Thymus (tissue), 11 donors: ENCODE data around the gene SUSD3. TPM values are rescaled to one million over a fixed set of nuclear protein-coding genes. Genes with fewer than 3 reads are reported as not detected.

ENCODE experiments used
- DNase-seq, 9 donors: peaks; one replicate each; pipeline ENCODE4 v3.0.0-alpha.2; 2013; ENCODE audit warnings: low spot score in 9 of 9, low read depth in 6 of 9, missing footprints in 1 of 9
- H3K27ac ChIP-seq, 2 donors: one replicate each; pipeline ENCODE4 v1.5.1; 2013; ENCODE audit warnings: control low read depth in 1 of 2, low read depth in 1 of 2, low read length in 1 of 2, mild to moderate bottlenecking in 1 of 2, moderate library complexity in 1 of 2
- H3K27me3 ChIP-seq, 2 donors: one replicate each; pipeline ENCODE4 v1.5.1; 2013; ENCODE audit warnings: low read length in 1 of 2; ENCODE audit not compliant: control insufficient read depth in 2 of 2, insufficient read depth in 1 of 2
- H3K36me3 ChIP-seq, 2 donors: one replicate each; pipeline ENCODE4 v1.5.1; 2013; ENCODE audit warnings: low read length in 1 of 2, mild to moderate bottlenecking in 1 of 2, moderate library complexity in 1 of 2; ENCODE audit not compliant: control insufficient read depth in 2 of 2, insufficient read depth in 2 of 2
- H3K4me1 ChIP-seq, 2 donors: one replicate each; pipeline ENCODE4 v1.5.1; 2013; ENCODE audit warnings: low read length in 2 of 2; ENCODE audit not compliant: control insufficient read depth in 2 of 2, insufficient read depth in 2 of 2
- H3K4me3 ChIP-seq, 2 donors: one replicate each; pipeline ENCODE4 v1.5.1; 2013; ENCODE audit warnings: low read length in 2 of 2, control low read depth in 1 of 2, mild to moderate bottlenecking in 1 of 2
- H3K9me3 ChIP-seq, 2 donors: one replicate each; pipeline ENCODE4 v1.5.1; 2013; ENCODE audit warnings: low read length in 1 of 2, mild to moderate bottlenecking in 1 of 2; ENCODE audit not compliant: control insufficient read depth in 2 of 2, insufficient read depth in 1 of 2
- WGBS: extraction: QIAGEN DNeasy Blood & Tissue Kit; methylation state at CpG from one replicate; pipeline ENCODE4 v1.1.7; 2013; 5-methylcytosine and 5-hydroxymethylcytosine counted together
- polyA plus RNA-seq: library from polyadenylated mRNA; stranded (reverse); fragments of 200-250 nt; gene quantifications from one replicate; pipeline ENCODE4 v1.2.3, GENCODE V29; 2013
- total RNA-seq: library from RNA; stranded (reverse); fragments of 120-200 nt; gene quantifications from one replicate; pipeline ENCODE4 v1.2.4, GENCODE V29; 2013
- donor health status: healthy.

Gene SUSD3
- total and polyA plus RNA-seq, 2 donors: 31.0 to 43.8 TPM

DNA sequence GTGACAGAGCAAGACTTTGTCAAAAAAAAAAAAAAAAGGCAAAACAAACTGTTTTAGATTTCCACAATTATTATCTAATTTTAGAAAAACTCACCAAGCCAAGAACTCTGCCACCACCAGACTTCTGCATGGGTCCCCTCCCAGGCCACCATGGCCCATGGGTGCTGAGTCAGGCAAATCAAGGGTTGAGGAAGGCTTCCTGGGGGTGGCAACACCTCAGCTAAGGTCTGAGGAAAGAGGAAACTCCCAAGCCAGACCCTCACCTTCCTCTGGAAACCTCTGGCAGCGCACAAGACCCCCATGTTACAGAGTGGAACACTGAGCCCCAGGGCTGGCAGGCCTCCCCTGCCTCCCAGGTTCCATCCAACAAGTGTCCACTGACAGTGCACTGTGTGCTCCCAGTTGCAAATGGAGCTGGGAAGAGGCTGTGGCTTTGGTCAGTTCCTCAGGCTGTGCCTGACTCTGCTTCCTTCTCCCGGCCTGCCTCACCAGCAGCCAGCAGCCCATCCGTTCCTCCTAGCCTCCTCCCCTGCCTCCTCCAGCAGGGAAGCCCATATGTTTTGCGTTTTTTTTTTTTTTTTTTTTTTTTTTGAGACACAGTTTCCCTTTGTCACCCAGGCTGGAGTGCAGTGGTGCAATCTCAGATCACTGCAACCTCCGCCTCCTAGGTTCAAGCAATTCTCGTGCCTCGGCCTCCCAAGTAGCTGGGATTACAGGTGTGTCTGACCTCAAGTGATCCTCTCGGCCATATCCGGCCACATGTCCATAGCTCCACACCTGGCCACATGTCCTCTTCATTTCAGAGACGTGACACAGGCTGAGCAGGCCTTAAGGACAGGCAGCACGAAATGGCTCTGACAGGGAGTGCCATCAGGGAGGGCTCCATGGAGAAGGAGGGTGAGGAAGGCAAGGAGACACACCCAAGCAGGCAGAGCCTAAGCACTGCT lies 3.5 kb upstream of the SUSD3 start:
- Histone ChIP-seq H3K27ac (no peak overlapping the region), H3K9me3 (peaks cover 0 to under 1% of the 10 kb centered on the region in 2 donors), H3K36me3 (no peaks in the 10 kb centered on the region), H3K4me3 (no peak overlapping the region), H3K4me1 (peaks cover 20 to 53% of the 10 kb centered on the region in 2 donors), H3K27me3 (no peaks in the 10 kb centered on the region)
- 91% methylated on average over 11 of the region's 11 CpGs for WGBS
- no peak for DNase-seq

DNA sequence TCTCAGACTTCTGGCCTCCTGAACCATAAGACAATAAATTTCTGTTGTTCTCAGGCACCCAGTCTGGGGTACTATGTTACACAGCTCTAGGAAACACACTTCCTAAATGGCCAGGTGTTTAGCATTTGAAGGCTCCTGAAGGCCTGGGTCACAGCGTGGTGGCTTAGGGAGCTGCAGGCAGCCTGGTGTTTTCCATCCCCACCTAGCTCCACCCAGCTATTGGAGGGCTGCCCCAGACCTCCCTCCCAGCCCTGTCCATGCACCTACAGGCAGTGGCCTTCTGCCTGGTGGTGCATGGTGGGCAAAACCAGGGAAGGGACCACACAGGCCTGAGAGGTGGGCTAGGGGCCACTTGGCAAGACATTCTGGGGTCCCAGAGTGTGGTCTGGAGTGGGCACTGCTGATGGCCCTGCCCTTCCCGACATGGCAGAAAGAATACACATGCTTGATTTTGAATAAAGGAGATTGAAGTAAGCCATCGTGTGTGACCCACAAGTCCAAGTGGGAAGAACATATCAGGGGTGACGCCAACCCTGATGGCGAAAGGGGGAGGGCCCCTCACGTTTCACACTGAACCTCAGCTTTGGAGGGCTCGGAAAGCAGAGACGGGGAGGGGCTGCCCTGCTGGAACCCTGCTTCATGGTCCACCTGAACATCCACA lies 1.3 kb upstream of the SUSD3 start:
- Histone ChIP-seq H3K27ac (peak overlapping the region in 1 of 2 donors; percentile 72), H3K4me3 (no peak overlapping the region), H3K27me3 (no peaks in the 10 kb centered on the region), H3K4me1 (peaks cover 35 to 75% of the 10 kb centered on the region in 2 donors), H3K36me3 (no peaks in the 10 kb centered on the region), H3K9me3 (peaks cover 2 to 4% of the 10 kb centered on the region in 2 donors)
- 79% methylated on average over 8 of the region's 8 CpGs for WGBS
- DNase-seq: no peak

DNA sequence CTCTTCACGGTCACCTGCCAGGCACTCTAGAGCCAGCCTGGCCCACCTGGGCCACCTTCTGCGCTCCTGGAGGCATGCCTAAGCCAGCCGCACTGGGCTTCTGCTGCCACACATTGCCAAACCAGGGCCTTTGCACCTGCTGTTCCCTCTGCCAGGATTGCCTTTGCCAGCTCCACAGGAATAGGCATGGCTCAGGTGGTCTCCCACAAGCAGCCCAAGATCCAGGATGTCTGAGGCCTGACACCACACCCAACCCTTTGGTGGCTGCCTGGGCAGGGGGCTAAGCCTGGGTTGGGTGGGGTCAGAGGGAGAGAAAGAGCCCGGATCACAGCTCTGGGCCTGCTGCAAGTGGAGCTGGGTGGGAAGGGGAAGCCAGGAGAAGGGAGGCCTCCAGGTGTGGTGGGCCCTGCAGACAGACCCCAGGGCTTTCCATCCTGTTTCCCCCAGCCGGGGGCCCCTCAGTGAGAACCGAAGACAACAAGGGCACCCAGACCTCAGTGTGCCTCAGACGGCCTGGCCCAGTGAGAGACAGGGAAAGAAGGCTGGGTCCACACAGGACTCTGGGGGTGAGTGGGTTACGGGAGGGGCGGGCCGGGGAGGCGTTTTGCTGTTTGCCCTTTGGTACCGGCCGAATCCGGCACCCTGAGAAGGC lies 672 bp upstream of the SUSD3 start:
- DNase-seq: peak in 1 of 9 donors; percentile 60
- H3K27ac ChIP-seq: peak overlapping the region; percentile 62 to 72

DNA sequence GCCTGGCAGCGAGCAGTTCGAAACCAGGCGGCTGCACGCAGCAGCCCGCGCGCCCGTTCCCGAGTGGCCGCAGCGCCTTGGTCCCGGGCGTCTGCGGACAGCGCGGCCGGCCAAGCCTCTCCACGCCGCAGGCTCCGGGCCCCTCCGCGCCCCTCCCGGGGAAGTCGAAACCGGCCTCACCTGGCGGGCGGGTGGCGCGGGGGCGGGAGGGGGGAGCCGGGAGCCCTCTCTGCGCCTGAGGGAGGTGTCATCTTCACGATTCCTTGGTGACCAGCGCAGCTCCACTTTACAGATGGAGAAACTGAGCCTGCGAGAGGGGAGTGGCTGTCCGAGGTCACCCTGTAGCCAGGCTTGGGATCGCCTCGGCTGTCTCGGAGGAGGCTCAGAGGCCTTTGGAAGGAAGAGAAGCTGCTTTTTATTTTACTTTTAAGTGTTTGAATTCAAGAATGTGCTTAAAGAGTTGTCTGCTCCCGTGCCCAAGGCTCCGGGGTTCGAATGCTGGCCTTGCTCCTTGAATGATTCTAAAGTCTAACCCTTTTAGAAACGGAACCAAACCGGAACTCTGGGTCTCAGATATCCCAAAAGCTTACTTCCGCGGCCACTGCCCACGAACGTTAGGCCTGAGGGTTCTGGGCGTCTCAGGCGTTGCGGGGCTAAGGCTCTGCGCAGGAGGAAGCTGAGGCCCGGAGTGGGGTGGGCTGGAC lies 662 bp downstream of the SUSD3 start:
- Histone ChIP-seq H3K9me3 (peaks cover 2 to 4% of the 10 kb centered on the region in 2 donors), H3K4me3 (peak overlapping the region; percentile 61 to 71), H3K27ac (peak overlapping the region; percentile 65 to 87), H3K27me3 (no peaks in the 10 kb centered on the region), H3K4me1 (peaks cover 50 to 77% of the 10 kb centered on the region in 2 donors), H3K36me3 (peaks cover 0 to 4% of the 10 kb centered on the region in 2 donors)
- peak in 1 of 9 donors; percentile 64 for DNase-seq
- 3% methylated on average over 53 of the region's 53 CpGs for WGBS

More for the DNA sequence above, 672 bp upstream of the SUSD3 start:
- H3K36me3 ChIP-seq: no peaks in the 10 kb centered on the region
- no peak overlapping the region for H3K4me3 ChIP-seq
- WGBS: 54% methylated on average over 14 of the region's 14 CpGs
- peaks cover 42 to 77% of the 10 kb centered on the region in 2 donors for H3K4me1 ChIP-seq
- peaks cover 2 to 4% of the 10 kb centered on the region in 2 donors for H3K9me3 ChIP-seq
- H3K27me3 ChIP-seq: no peaks in the 10 kb centered on the region

DNA sequence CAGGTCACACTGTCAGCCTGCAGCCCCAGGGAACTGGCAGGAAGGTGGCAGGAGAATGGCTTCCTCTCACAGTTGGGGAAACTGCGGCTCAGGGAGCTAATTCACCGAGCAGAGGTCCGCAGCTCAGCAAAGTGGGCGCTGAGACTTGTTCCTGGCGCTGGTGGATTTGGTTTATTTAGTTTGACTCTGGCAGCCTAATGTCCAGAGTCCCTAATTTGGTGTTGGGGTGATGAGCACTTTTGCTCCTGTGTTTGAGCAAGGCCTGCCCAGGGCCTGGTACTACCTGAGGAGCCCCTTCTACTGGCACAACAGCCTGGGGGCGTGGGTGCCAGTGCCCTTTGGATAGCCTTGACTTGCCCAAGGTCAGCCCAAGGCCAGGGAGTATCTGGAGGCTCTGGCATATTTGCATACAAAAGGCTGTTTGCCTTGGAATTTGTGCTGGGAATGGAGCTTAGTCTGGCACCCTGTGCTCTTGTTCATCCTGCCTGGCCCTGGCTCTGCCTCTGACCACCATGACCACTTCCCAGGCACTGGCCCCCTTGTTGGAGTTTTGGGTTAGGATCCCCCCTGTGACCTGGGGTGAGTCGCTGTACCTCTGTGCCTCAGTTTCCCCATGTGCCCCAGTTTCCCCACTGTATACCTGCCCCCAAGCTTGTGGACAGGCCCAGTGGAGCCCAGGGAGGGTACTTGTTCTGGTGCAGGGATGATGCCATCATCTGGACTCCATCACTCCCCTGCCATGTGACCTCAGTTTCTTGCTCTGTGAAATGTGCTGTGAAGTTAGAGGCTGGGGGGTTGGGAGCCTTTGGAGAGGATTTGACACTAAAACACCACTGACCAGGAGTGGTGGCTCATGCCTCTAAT lies 1.4 kb downstream of the SUSD3 start:
- Histone ChIP-seq H3K36me3 (peaks cover 0 to 4% of the 10 kb centered on the region in 2 donors), H3K27ac (peak overlapping the region; percentile 49 to 81), H3K9me3 (peaks cover 2 to 4% of the 10 kb centered on the region in 2 donors), H3K4me1 (peaks cover 54 to 81% of the 10 kb centered on the region in 2 donors), H3K4me3 (peak overlapping the region; percentile 61 to 71), H3K27me3 (no peaks in the 10 kb centered on the region)
- 47% methylated on average over 7 of the region's 7 CpGs for WGBS
- no peak for DNase-seq

DNA sequence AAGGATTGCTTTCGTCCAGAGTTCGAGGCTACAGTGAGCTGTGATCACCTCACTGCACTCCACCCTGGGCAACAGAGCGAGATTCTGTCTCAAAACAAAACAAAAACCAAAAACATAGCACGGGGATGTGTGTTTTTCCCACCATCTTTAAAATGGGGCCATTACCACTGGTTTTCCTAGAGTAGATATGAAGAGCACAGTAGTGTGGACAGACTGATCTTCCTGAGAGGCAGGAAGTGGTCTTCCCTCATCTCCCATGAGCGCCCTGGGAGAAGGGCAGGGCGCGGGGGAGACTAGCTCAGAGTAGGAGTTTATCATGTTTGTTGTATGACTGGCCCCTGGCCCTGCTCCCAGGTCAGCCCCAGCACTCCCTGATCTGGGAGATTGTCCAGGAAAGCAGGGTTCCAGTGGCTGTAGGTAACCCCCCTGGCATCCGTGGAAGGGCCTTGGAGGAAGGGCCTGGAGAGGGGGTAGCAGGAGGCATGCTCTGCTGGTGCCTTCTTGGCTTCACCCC lies 2.3 kb downstream of the SUSD3 start:
- Histone ChIP-seq H3K4me3 (no peak overlapping the region), H3K27me3 (no peaks in the 10 kb centered on the region), H3K36me3 (peaks cover 0 to 4% of the 10 kb centered on the region in 2 donors), H3K27ac (peak overlapping the region; percentile 19 to 97), H3K9me3 (peaks cover 2 to 4% of the 10 kb centered on the region in 2 donors), H3K4me1 (peaks cover 63 to 88% of the 10 kb centered on the region in 2 donors)
- WGBS: 88% methylated on average over 8 of the region's 8 CpGs
- no peak for DNase-seq

DNA sequence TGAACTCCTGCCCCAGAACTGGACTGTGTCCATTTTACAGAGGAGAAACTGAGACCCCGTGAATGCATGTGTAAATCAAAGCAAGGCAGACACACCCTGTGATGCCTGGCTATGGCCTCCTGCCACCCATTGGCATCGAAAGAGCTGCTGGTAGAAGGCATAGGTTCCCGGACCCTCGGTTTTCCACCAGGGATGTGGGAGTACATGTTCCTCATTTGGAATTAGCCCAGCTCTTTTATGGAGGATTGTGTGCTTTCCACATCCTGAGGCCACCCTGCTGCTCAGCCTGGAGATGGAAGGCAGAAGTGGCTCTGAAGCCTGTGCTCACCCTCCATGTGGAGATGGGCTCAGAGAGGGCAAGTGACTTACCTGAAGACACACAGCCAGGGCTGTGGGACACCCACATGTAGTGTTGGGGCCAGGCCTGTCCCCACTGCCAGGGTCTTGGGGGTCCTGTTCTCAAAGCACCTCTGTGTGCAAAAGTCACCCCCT lies 2.8 kb downstream of the SUSD3 start:
- Histone ChIP-seq H3K27me3 (no peaks in the 10 kb centered on the region), H3K9me3 (peaks cover 2 to 4% of the 10 kb centered on the region in 2 donors), H3K27ac (peak overlapping the region; percentile 96 to 97), H3K4me1 (peaks cover 67 to 93% of the 10 kb centered on the region in 2 donors), H3K36me3 (peaks cover 0 to 4% of the 10 kb centered on the region in 2 donors), H3K4me3 (no peak overlapping the region)
- no peak for DNase-seq
- WGBS: 95% methylated on average over 4 of the region's 4 CpGs
